ENCODE measurements around the gene GRXCR2. TPM values are rescaled to one million over a fixed set of nuclear protein-coding genes. Genes with fewer than 3 reads are reported as not detected.

GRXCR2 gene
- total RNA-seq, 1 experiment from 2014 or later = not detected

Other genes with a start within 250 kb of the GRXCR2 start
- gene PRELID2, start 37.7 kb downstream of the GRXCR2 start, total RNA-seq (2014; rRNA removed; shearing (Covaris generic)) = 4.1 and 8.9 TPM in 2 replicates
- gene SH3RF2, start 63.6 kb upstream of the GRXCR2 start, total RNA-seq (2014; rRNA removed; shearing (Covaris generic)) = 0.89 and 1.7 TPM in 2 replicates
- 0.44 and 0.59 TPM in 2 replicates for gene PLAC8L1, start 232.6 kb upstream of the GRXCR2 start, total RNA-seq (2014; rRNA removed; shearing (Covaris generic))